Measurements from ENCODE around the gene NRXN2. TPM values are rescaled to one million over a fixed set of nuclear protein-coding genes. Genes with fewer than 3 reads are reported as not detected.

Gene NRXN2
- total RNA-seq, 8 experiments from 2014 or later = 0.51 to 120 (median 71.9) TPM

GRCh38 chr11:64720640-64721358 is 2.2 kb downstream of the NRXN2 start:
- WGBS, 10 experiments = 30 to 100% (median 80%) methylated on average over 1 to 2 of the region's 12 CpGs; no CpG with 5 or more reads in 7 of the 10 experiments
- in situ Hi-C loops (cut with MboI; ENCODE audit: low pct_unique_long_range_greater_than_20kb in 2 of 9, low sequenced_read_pairs in 9 of 9, unreplicated experiment in 9 of 9) = no loop called here
- Histone ChIP-seq H3K4me3 (peak overlapping the region; percentile 55 to 83 (median 71)), H3K27ac (no peak overlapping the region), H3K4me1 (replicated peaks in 1 of 2) (peaks cover 53 to 60% of the 10 kb centered on the region in 2 donors)
- peak in 2 of 8 experiments; percentile 1 to 2 for ATAC-seq (replicated peaks in 6 of 8)

DNA sequence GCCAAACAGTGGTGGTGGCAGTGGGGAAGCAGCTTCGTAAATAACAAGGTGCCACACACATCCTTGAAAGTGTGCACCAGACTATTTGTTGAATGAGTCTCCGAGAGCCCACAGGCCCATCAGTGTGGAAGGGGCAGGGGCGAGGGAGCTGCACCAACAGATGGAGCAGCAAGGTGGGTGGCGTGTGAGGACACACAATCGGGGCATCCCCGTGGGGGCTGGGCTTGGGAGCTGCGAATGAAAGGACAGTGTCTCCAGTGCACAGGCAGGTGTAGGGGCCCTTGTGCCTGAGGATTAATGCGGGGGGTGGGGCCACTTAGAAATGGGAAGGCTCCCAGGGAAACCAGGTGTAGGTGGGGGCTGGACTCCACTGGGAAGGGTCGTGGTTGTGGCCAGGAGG is 2.8 kb downstream of the NRXN2 start:
- ATAC-seq (replicated peaks in 6 of 8) = no peak
- in situ Hi-C loops (cut with MboI; ENCODE audit: low pct_unique_long_range_greater_than_20kb in 2 of 9, low sequenced_read_pairs in 9 of 9, unreplicated experiment in 9 of 9) = no loop called here
- Histone ChIP-seq H3K27ac (no peak overlapping the region), H3K4me1 (replicated peaks in 1 of 2) (peaks cover 48 to 59% of the 10 kb centered on the region in 2 donors), H3K4me3 (no peak overlapping the region)
- WGBS, 10 experiments = 57 to 80% (median 60%) methylated on average over 1 to 3 of the region's 9 CpGs; no CpG with 5 or more reads in 6 of the 10 experiments

GRCh38 chr11:64719406-64719805 is 3.6 kb downstream of the NRXN2 start:
- WGBS, 10 experiments = 90% methylated on average over 2 of the region's 10 CpGs; no CpG with 5 or more reads in 9 of the 10 experiments
- no peak overlapping the region for H3K4me3 ChIP-seq
- ATAC-seq (replicated peaks in 6 of 8) = no peak
- no peak overlapping the region for H3K27ac ChIP-seq
- in situ Hi-C loops (cut with MboI; ENCODE audit: low pct_unique_long_range_greater_than_20kb in 2 of 9, low sequenced_read_pairs in 9 of 9, unreplicated experiment in 9 of 9) = no loop called here
- peaks cover 42 to 59% of the 10 kb centered on the region in 2 donors for H3K4me1 ChIP-seq (replicated peaks in 1 of 2)

DNA sequence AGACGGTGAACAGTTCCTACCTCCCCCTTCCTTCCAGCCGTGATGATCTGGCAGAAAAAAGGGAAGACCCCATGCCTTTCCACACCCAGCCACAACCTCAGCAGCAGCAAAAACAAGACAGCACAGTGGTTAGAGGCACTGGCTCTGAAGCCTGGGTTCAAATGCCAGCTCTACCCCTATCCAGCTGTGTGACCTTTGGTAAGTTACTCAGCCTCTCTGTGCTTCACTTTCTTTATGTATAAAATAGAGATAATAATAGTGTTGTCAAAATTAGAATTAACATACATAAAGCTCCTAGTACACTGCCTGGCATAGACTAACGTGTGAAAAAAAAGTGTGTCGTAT is 4.2 kb downstream of the NRXN2 start:
- in situ Hi-C loops (cut with MboI; ENCODE audit: low pct_unique_long_range_greater_than_20kb in 2 of 9, low sequenced_read_pairs in 9 of 9, unreplicated experiment in 9 of 9) = no loop called here
- H3K4me3 ChIP-seq = no peak overlapping the region
- ATAC-seq (replicated peaks in 6 of 8) = no peak
- H3K4me1 ChIP-seq (replicated peaks in 1 of 2) = peaks cover 42 to 59% of the 10 kb centered on the region in 2 donors
- no peak overlapping the region for H3K27ac ChIP-seq
- 29 to 94% (median 80%) methylated on average over 1 to 4 of the region's 4 CpGs; no CpG with 5 or more reads in 2 of the 10 experiments for WGBS, 10 experiments

DNA sequence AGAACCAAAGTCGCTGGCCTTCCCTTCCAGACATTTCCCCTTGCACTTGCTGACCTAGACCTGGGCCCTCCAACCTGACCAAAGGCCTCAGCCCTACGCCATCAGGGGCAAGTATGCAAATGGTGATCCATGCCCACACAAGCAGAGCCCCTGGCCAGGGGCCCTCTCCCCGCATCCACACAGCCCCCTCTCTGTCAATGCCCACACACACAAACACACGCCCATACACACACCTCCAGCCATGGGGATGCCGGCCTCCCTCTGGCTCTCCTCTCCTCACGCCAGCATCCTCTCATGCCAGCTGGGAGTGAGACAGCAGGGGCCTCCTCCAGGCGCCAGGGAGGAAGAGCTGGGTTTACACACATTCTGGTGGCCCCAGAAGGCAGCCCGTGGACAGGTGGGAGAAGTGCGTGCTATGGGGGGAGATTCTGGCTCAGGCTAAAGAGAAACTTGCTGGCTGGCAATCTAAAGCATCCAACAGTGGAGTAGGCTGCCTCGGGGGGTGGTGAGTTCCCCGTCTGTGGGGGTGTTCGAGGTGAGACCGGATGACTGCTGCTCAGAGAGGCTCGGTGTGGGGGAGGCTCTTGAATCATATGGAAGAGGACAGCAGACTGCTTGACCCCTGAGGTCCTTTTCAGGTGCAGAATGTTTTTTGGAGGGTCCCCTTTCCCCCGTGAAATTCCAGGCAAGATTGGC is 4.8 kb downstream of the NRXN2 start:
- Histone ChIP-seq H3K4me1 (replicated peaks in 1 of 2) (peaks cover 45 to 61% of the 10 kb centered on the region in 2 donors), H3K4me3 (no peak overlapping the region), H3K27ac (no peak overlapping the region)
- no peak for ATAC-seq (replicated peaks in 6 of 8)
- 10 to 100% (median 77%) methylated on average over 1 to 5 of the region's 15 CpGs; no CpG with 5 or more reads in 5 of the 10 experiments for WGBS, 10 experiments
- in situ Hi-C loops (cut with MboI; ENCODE audit: low pct_unique_long_range_greater_than_20kb in 2 of 9, low sequenced_read_pairs in 9 of 9, unreplicated experiment in 9 of 9) = no loop called here

- Histone ChIP-seq H3K27ac (peak overlapping the region in 1 of 2 donors; percentile 57), H3K4me1 (replicated peaks in 1 of 2) (peaks cover 53 to 70% of the 10 kb centered on the region in 2 donors), H3K4me3 (no peak overlapping the region)
- in situ Hi-C loops (cut with MboI; ENCODE audit: low pct_unique_long_range_greater_than_20kb in 2 of 9, low sequenced_read_pairs in 9 of 9, unreplicated experiment in 9 of 9) = no loop called here
- ATAC-seq (replicated peaks in 6 of 8) = no peak
- WGBS, 10 experiments = 20 to 80% methylated on average over 1 to 2 of the region's 4 CpGs; no CpG with 5 or more reads in 8 of the 10 experiments
Observed at GRCh38 chr11:64717268-64717578, 5.8 kb downstream of the NRXN2 start.

GRCh38 chr11:64716473-64717267 is 6.3 kb downstream of the NRXN2 start:
- Histone ChIP-seq H3K4me1 (replicated peaks in 1 of 2) (peaks cover 57 to 73% of the 10 kb centered on the region in 2 donors), H3K4me3 (no peak overlapping the region), H3K27ac (peak overlapping the region in 1 of 2 donors; percentile 57)
- in situ Hi-C loops (cut with MboI; ENCODE audit: low pct_unique_long_range_greater_than_20kb in 2 of 9, low sequenced_read_pairs in 9 of 9, unreplicated experiment in 9 of 9) = no loop called here
- peak in 5 of 8 experiments; percentile 62 to 78 (median 75) for ATAC-seq (replicated peaks in 6 of 8)
- 18 to 80% (median 43%) methylated on average over 1 to 3 of the region's 21 CpGs; no CpG with 5 or more reads in 4 of the 10 experiments for WGBS, 10 experiments

GRCh38 chr11:64715756-64716472 is 7.1 kb downstream of the NRXN2 start:
- Histone ChIP-seq H3K4me1 (replicated peaks in 1 of 2) (peaks cover 60 to 73% of the 10 kb centered on the region in 2 donors), H3K27ac (peak overlapping the region in 1 of 2 donors; percentile 57), H3K4me3 (no peak overlapping the region)
- in situ Hi-C loops (cut with MboI; ENCODE audit: low pct_unique_long_range_greater_than_20kb in 2 of 9, low sequenced_read_pairs in 9 of 9, unreplicated experiment in 9 of 9) = no loop called here
- 60% methylated on average over 1 of the region's 13 CpGs; no CpG with 5 or more reads in 9 of the 10 experiments for WGBS, 10 experiments
- peak in 5 of 8 experiments; percentile 0 to 5 (median 1) for ATAC-seq (replicated peaks in 6 of 8)

- Histone ChIP-seq H3K4me1 (replicated peaks in 1 of 2) (peaks cover 68 to 74% of the 10 kb centered on the region in 2 donors), H3K27ac (no peak overlapping the region), H3K4me3 (no peak overlapping the region)
- in situ Hi-C loops (cut with MboI; ENCODE audit: low pct_unique_long_range_greater_than_20kb in 2 of 9, low sequenced_read_pairs in 9 of 9, unreplicated experiment in 9 of 9) = no loop called here
- 0 to 79% (median 62%) methylated on average over 1 to 4 of the region's 5 CpGs; no CpG with 5 or more reads in 3 of the 10 experiments for WGBS, 10 experiments
- no peak for ATAC-seq (replicated peaks in 6 of 8)
Observed at GRCh38 chr11:64715110-64715509, 7.9 kb downstream of the NRXN2 start.

GRCh38 chr11:64714666-64715065 is 8.3 kb downstream of the NRXN2 start:
- no peak overlapping the region for H3K4me3 ChIP-seq

GRCh38 chr11:64713781-64714363 is 9.1 kb downstream of the NRXN2 start:
- H3K4me3 ChIP-seq = peak overlapping the region in 4 of 5 donors; percentile 17 to 24 (median 20)
- WGBS, 10 experiments = 0 to 60% (median 12%) methylated on average over 1 to 4 of the region's 39 CpGs; no CpG with 5 or more reads in 4 of the 10 experiments
- peaks cover 70 to 80% of the 10 kb centered on the region in 2 donors for H3K4me1 ChIP-seq (replicated peaks in 1 of 2)
- peak; percentile 14 to 43 (median 30) for ATAC-seq (replicated peaks in 6 of 8)
- no peak overlapping the region for H3K27ac ChIP-seq
- in situ Hi-C loops (cut with MboI; ENCODE audit: low pct_unique_long_range_greater_than_20kb in 2 of 9, low sequenced_read_pairs in 9 of 9, unreplicated experiment in 9 of 9) = no loop called here

More at GRCh38 chr11:64714666-64715065, 8.3 kb downstream of the NRXN2 start:
- no peak overlapping the region for H3K27ac ChIP-seq
- ATAC-seq (replicated peaks in 6 of 8) = no peak
- peaks cover 70 to 78% of the 10 kb centered on the region in 2 donors for H3K4me1 ChIP-seq (replicated peaks in 1 of 2)
- in situ Hi-C loops (cut with MboI; ENCODE audit: low pct_unique_long_range_greater_than_20kb in 2 of 9, low sequenced_read_pairs in 9 of 9, unreplicated experiment in 9 of 9) = no loop called here
- WGBS, 10 experiments = 25 to 54% (median 37%) methylated on average over 1 to 5 of the region's 5 CpGs; no CpG with 5 or more reads in 5 of the 10 experiments
